H54 (cell line): ENCODE results near the gene TOR4A.

ENCODE experiments used
- DNase-seq: peaks from one replicate; pipeline ENCODE4 v3.0.0; 2011; ENCODE audit warnings: low spot score, mixed read lengths; ENCODE audit not compliant: insufficient read length
- FAIRE-seq: peaks from 3 replicates; lab custom pipeline; 2011; peaks lifted over from hg19 to GRCh38; lab: Jason Lieb, UNC
- POLR2A ChIP-seq: IDR thresholded peaks from 2 replicates; pipeline ENCODE4 v1.6.1; 2011; ENCODE audit warnings: low read depth, mild to moderate bottlenecking, low read length

Gene TOR4A

DNA sequence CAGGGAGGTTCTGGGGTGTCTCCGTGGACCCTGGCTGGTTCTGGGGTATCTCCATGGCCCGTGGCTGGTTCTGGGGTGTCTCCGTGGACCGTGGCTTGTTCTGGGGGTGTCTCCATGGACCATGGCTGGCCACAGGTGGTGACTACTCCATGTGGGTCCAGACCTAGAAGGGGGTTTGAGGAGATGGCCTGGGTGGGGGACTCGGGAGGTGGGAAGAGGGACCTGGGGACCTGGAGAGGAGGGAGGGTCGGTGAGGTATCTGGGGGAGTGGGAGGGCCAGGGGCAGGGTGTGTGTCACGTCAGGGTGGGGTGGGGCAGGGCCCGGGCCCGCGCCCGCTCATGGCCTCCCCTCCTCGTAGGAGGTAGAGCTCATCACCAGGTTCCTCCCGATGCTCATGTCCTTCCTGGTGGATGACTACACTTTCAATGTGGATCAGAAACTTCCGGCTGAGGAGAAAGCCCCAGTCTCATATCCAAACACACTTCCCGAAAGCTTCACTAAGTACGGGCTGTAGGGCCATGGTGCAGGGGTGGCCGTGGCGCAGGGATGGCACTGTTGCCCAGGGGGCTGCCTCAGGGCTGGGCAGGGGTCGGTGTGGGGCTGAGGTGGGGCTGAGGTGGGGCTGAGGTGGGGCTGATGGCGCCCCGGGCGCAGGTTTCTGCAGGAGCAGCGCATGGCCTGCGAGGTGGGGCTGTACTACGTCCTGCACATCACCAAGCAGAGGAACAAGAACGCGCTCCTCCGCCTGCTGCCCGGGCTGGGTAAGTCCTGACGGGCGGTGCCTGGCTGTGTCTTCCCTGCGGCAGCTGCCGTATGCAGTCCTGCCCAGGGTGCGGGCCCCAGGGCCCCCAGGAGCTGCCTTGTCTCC, 10.7 kb upstream of the TOR4A start:
- no peak for DNase-seq
- FAIRE-seq = no peak
- TF ChIP-seq POLR2A = no peak

DNA sequence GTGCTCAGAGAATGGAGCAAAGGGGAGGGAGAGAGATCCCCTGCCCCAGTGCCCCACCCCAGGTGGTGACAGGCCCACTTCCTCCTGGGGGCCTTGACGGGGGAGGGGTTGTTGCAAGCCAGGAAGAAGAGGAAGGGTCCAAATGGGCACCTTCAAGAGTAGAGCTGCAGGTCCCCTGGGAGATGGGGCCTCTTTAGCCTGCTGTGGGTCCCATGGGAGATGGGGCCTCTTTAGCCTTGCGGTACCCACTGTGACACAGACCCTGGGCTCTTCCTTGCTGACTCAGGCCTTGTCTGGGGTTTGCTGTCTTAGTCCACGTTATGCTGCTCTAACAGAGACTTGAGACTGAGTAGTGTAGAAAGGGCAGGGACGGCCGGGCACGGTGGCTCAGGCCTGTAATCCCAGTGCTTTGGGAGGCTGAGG, 9.6 kb upstream of the TOR4A start:
- DNase-seq (no peak), FAIRE-seq (no peak)
- TF ChIP-seq POLR2A = no peak

DNA sequence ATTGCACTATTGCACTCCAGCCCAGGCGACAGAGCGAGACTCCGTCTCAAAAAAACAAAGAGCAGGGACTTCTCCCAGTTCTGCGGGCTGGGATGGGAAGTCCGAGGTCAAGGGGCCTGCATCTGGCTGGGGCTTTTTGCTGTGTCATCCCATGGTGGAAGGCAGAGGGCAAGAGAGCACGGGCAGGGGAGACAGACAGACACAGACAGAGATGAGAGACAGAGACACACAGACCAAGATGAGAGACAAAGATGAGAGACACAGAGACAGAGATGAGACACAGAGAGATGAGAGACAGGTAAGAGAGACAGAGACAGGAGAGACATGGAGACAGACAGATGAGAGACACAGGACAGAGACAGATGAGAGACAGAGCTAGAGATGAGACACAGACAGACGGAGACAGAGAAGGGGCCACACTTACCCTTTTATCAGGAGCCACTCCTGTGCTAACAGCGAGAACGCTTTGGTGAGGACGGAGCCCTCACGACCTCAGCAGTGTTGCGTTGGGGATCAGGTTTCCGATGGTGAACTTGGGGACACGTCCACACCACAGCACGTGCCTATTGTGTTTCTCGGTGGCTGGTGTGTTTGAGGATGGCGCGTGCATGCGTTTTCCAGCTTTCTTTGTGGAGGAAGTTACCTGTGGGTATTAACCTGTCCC, 8.9 kb upstream of the TOR4A start:
- FAIRE-seq = no peak
- DNase-seq = no peak
- TF ChIP-seq POLR2A = no peak

DNA sequence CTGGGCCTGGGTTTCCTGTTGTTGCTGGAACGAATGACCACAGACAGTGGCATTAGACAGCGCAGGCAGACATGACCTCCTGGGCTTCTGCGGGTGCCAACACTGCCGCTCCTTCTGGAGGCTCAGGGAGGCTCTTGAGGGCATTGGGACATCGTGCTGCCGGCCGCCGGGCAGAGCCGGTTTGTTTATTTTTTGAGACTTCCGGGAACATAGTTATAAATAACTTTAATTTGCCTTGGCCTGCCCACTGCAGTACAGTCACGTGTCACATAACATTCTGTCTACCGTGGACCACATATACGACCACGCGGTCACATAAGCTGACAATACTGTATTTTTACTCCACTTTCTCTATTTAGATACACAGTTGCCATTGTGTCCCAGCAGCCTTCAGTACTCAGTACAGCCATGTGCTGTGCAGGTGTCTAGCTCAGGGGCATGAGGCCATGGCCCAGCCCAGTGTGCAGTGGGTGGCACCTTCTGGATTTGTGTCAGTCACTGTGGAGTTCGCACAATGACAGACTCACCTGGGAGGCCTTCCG, 8.2 kb upstream of the TOR4A start:
- no peak for DNase-seq
- FAIRE-seq = no peak
- TF ChIP-seq POLR2A = no peak

DNA sequence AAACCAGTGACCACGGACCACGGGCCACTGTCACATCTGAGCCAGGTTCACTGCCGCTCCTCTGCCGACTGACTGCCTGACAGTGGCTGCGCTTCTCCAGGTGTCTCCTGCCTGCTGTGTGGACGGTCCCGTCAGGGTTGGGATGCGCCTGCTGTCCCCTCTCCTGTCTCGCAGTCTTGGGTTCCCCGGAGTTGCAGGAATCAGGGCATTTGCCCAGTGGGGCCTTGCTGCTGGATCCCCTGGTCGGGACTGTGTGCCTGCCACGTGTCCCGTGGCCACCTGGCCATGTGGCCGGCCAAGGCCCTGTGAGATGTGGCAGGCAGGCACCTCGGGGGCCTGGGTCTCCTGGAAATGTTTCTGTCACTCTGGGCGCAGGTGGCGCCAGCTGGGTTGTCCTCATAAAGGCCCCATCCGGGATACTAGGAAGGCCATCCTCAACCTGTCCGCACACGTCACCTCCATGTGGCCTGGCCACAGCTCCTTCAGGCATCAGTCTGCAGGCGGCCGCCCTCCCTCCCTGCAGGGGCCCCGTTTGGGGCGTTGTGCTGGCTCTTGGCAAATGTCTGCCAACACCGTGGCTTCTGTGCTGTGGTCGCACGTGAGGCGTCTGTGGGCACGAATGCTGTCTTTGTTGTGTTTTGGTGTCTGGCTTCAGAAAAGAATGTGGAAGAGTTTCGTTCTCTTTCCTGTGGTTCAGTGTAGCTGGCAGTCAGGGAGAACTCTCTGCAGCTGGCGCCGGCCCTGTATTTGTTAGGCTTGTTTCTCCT, 6.4 kb upstream of the TOR4A start:
- FAIRE-seq (no peak), DNase-seq (no peak)
- no peak for TF ChIP-seq POLR2A

DNA sequence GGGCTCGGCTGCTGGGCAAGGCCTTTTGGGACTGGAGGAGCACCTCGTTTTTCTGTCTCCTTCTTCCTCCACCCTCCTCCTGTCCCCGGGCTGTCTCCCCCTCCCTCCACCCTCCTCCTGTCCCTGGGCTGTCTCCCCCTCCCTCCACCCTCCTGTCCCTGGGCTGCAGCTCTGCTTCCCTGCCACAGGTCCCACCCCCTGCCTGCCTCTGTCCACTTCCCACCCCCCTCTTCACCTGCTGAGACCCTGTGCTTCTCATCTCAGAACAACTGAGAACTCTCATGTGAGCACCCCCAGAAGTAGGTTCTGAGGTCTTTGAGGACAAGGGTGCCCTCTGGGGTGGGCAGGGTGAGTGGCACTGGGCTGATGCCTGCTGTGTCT, 5.8 kb upstream of the TOR4A start:
- no peak for FAIRE-seq
- TF ChIP-seq POLR2A = no peak

DNA sequence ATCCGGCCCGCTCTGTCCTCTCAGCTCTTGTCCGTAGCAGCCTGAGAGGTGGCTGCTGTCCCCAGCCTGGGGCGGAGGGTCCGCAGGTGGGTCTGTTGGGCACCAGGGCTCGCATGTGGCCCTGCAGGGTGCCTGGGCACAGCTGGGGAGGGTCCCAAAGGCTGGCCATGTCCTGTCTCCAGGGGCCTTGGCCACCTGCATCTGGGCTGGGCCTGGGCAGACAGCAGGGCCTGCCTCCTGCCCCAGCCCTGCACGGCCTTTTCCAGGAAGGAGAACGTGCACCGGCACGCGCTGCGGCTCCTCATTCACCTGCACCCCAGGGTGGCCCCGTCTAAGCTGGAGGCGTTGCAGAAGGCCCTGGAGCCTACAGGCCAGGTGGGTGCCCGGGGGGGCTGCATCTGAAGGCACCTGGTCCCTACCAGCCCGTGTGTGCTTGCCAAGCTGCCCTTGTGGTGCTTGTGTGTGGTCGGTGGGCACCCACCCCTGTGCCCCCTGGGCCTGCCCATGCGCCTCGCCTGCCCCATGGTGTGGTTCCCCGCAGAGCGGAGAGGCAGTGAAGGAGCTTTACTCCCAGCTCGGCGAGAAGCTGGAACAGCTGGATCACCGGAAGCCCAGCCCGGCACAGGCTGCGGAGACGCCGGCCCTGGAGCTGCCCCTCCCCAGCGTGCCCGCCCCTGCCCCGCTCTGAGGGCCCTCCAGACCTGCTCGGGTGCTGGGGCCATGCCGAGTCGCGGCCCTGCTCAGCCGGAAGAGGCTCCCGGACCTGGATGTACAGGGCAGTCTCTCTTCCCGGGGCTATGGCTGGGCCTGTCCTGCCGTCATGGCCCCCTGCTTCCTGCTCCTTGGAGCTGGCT, 5.1 kb upstream of the TOR4A start:
- FAIRE-seq (no peak), DNase-seq (no peak)
- no peak for TF ChIP-seq POLR2A

More for the DNA sequence above, 5.8 kb upstream of the TOR4A start:
- DNase-seq = no peak

DNA sequence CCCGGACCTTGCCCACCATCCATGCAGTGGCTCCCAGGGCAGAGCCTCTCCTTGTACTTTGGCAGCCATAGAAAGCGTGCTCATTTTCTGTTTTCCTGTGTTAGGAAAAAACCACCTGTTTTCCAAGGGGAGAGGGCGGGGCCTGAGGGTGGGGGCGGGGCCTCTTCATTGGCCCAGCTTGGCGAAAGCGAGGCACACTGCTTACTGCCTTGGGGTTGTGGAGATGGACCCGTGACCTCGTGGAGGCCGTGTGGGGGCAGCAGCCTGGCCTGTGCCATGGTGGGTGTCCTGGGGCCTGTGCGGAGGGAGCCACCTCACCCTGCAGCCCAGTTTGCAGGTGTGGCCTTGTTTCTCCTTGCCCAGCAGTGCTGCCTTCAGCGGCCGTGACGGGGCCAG, 4.4 kb upstream of the TOR4A start:
- DNase-seq = no peak
- no peak for FAIRE-seq

DNA sequence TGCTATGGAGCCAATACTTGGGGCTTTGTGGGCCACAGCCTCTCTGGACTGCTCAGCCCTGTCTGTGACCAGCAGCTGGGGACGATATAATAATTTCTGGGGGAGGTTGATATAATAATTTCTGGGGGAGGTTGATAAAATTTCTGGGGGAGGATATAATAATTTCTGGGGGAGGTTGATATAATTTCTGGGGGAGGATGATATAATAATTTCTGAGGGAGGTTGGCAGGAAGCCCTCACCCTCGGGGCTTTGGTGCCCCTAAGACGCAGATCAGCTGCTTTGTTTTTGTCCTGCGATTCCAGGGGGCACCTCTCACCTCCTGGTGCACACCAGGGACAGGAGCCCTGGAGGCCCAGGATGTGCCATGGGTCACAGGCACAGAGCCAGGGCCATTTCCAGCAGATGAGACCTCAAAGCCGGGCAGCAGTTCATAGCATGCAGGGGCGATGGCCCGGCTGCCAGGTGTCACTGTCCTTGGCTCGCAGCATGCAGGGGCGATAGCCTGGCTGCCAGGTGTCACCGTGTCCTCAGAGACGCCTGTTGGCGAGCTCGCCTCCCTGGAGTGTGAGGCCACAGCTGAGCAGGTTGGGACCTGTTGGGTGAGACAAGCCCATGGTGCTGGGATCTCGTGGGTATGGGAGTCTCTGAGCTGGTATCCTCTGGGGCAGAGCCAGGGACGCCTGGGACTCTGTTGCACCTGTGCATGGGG, 3.8 kb upstream of the TOR4A start:
- FAIRE-seq (no peak), DNase-seq (no peak)
- no peak for TF ChIP-seq POLR2A

More for the DNA sequence above, 4.4 kb upstream of the TOR4A start:
- no peak for TF ChIP-seq POLR2A

DNA sequence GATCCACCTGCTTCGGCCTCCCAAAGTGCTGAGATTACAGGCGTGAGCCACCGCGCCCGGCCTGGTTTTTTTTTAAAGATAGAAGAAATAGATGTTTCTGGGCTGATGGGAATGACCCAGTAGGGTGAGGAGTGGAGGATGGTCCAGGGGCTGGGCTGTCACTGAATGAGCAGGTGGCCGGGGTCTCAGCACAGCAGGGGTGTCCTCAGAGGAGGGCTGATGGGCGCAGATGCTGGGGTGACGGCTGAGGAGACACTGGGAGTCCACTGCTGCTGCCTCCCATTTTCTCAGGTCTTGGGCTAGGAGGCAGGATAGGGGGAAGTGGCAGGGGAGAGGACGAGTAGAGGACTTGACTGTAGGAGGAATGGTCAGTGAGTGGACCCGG, 2.3 kb upstream of the TOR4A start:
- DNase-seq = no peak
- no peak for TF ChIP-seq POLR2A
- no peak for FAIRE-seq

DNA sequence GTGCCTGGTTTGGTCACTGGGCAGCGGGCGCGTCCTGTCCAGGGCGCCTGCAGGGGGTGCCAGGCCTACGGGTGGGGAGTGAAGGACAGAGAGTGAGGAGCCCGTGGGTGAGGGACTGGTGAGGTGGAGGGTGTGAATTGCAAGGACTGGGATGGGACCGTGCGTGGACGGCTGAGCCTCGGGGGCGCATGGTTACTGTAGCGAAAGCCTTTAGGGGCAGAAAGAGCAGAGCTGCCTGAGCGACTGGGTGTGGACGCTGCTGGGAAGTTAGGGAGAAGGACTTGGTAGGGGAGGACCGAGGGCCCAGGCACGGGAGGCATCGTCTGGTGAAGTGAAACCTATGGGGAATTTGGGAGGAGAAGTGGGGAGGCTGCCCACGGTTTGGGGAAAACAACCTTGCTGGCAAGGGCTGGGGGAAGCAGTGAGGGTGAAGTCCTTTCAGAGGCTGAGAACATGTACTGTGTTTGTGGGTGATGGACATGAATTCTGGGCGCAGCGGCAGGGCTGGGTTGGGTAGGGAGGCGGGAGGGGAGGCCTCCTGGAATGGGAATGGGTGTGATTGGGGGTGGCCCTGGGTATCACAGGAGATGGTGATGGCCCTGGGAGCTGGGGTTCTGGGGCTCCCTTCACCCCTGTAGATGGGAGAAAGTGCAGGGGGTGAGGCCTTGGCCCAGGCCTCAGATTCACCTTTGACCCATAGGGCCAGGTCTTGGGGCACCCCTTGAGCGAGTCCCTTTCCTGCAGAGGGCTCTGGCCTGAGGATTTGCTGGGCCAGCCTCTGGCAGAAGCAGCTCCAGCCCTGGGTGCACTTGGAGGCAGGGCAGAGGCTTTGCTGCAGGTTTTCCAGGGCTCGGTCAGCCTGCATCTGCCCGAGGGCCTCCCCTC, 1.7 kb upstream of the TOR4A start:
- DNase-seq = no peak
- no peak for TF ChIP-seq POLR2A
- FAIRE-seq = no peak
